SU-DHL-6 (cell line): Measurements from ENCODE around the gene ADCY3.

ENCODE experiments used
- CTCF ChIP-seq: fragments of 200-600 bp; sonication (generic); IDR thresholded peaks from one replicate; pipeline ENCODE4 v1.5.1; 2017; ENCODE audit warnings: antibody characterized with exemption, mild to moderate bottlenecking, low read length, moderate library complexity; ENCODE audit not compliant: insufficient read depth, poor library complexity, severe bottlenecking
- EZH2phosphoT487 ChIP-seq: fragments of 200-600 bp; sonication (generic), shearing (Covaris generic); conservative IDR thresholded peaks from 2 replicates; pipeline ENCODE4 v1.6.1; 2018; ENCODE audit warnings: mild to moderate bottlenecking, antibody characterized with exemption, low read length, moderate library complexity, mixed read lengths

GRCh38 chr2:24819442-24820174 lies 100.4 kb downstream of the ADCY3 start:
- no peak for TF ChIP-seq CTCF
- no peak for TF ChIP-seq EZH2phosphoT487
